HepG2 (cell line): ENCODE results near the gene ARIH2. TPM values are rescaled to one million over a fixed set of nuclear protein-coding genes. Genes with fewer than 3 reads are reported as not detected.

Experiments
- AKAP8 ChIP-seq: sonication (generic); formaldehyde crosslinking; IDR thresholded peaks from 2 replicates; pipeline ENCODE4 v1.5.1; 2020; ENCODE audit warnings: mild to moderate bottlenecking, missing genetic modification reagents
- HDAC6 ChIP-seq: fragments of 200-600 bp; sonication (generic); IDR thresholded peaks from 2 replicates; pipeline ENCODE4 v1.7.0; 2017; ENCODE audit warnings: mild to moderate bottlenecking, antibody characterized with exemption, low read length, low read depth
- NFATC3 ChIP-seq: sonication (generic); formaldehyde crosslinking; IDR thresholded peaks from 2 replicates; pipeline ENCODE4 v1.5.1; 2020; ENCODE audit warnings: mild to moderate bottlenecking, missing genetic modification reagents
- PAX8 ChIP-seq: sonication (generic); formaldehyde crosslinking; IDR thresholded peaks from 2 replicates; pipeline ENCODE4 v1.8.0; 2022; ENCODE audit warnings: mild to moderate bottlenecking, missing genetic modification reagents, borderline replicate concordance
- RERE ChIP-seq: IDR thresholded peaks from 2 replicates; pipeline ENCODE4 v1.6.1; 2016; ENCODE audit warnings: low read depth, missing genetic modification reagents, missing compliant biosample characterization
- SATB2 ChIP-seq: sonication (generic); formaldehyde crosslinking; IDR thresholded peaks from 2 replicates; pipeline ENCODE4 v1.5.0; 2020; ENCODE audit warnings: missing genetic modification reagents
- TBX2 ChIP-seq: sonication (generic); formaldehyde crosslinking; IDR thresholded peaks from 2 replicates; pipeline ENCODE4 v1.5.0; 2020; ENCODE audit warnings: missing genetic modification reagents, mild to moderate bottlenecking, borderline replicate concordance
- THAP11 ChIP-seq: IDR thresholded peaks from 2 replicates; pipeline ENCODE4 v1.6.1; 2016; ENCODE audit warnings: missing biosample characterization, missing genetic modification reagents
- ZFP36L2 ChIP-seq: sonication (generic); formaldehyde crosslinking; IDR thresholded peaks from 2 replicates; pipeline ENCODE4 v1.4.0; 2020; ENCODE audit warnings: missing genetic modification reagents
- ZNF597 ChIP-seq: sonication (generic); formaldehyde crosslinking; IDR thresholded peaks from 2 replicates; pipeline ENCODE4 v1.5.0; 2020; ENCODE audit warnings: missing genetic modification reagents
- ZNF644 ChIP-seq: IDR thresholded peaks from 2 replicates; pipeline ENCODE4 v1.6.1; 2016; ENCODE audit warnings: low read depth
- ZNF782 ChIP-seq: sonication (generic); formaldehyde crosslinking; IDR thresholded peaks from 2 replicates; pipeline ENCODE4 v1.4.0; 2020; ENCODE audit warnings: missing genetic modification reagents, mild to moderate bottlenecking, borderline replicate concordance
- ZNF784 ChIP-seq: sonication (generic); formaldehyde crosslinking; IDR thresholded peaks from 2 replicates; pipeline ENCODE4 v1.5.1; 2020; ENCODE audit warnings: missing genetic modification reagents, mild to moderate bottlenecking, borderline replicate concordance
- ZSCAN12 ChIP-seq: sonication (generic); formaldehyde crosslinking; IDR thresholded peaks from 2 replicates; pipeline ENCODE4 v1.9.0; 2021; ENCODE audit warnings: mild to moderate bottlenecking, missing genetic modification reagents
- polyA plus RNA-seq, 8 experiments: library from polyadenylated mRNA; depleted of rRNA in 3 of 8; stranded (reverse) in 7 of 8; unstranded in 1 of 8; fragments of >200 nt; fragmentation: Illumina TruSeq in 4 of 8; extraction: Trizol in 4 of 8; gene quantifications; 2 replicates each; pipeline versions ENCODE4 v1.2.1 to v1.2.3, GENCODE V29; 2011 to 2016; ENCODE audit warnings: low read depth in 4 of 8, missing spikeins in 1 of 8, mixed read lengths in 1 of 8; ENCODE audit not compliant: insufficient read depth in 1 of 8
- total RNA-seq, 5 experiments: library from RNA; depleted of rRNA; stranded (reverse); fragments of >200 nt; fragmentation: Illumina TruSeq; extraction: Trizol; gene quantifications; 2 replicates each; pipeline ENCODE4 v1.2.3, GENCODE V29; 2016; ENCODE audit warnings: low read depth in 1 of 5
- TF ChIP-seq, protein P1 (sequence below): sonication (generic); formaldehyde crosslinking; IDR thresholded peaks from 2 replicates; pipeline ENCODE4 v1.9.0; 2021; ENCODE audit warnings: missing genetic modification reagents, mild to moderate bottlenecking, borderline replicate concordance
- TF ChIP-seq, protein P2 (sequence below): sonication (generic); formaldehyde crosslinking; IDR thresholded peaks from 2 replicates; pipeline ENCODE4 v1.5.1; 2020; ENCODE audit warnings: missing genetic modification reagents, mild to moderate bottlenecking, borderline replicate concordance

ARIH2 gene
- total and polyA plus RNA-seq, 2 of the 13 experiments (the other 11 are each of a cell fraction or from before 2014, with no cell fraction given), result 64.8 to 83.3 TPM

GRCh38 chr3:49021213-49021812 lies 102.7 kb downstream of the ARIH2 start (continued):
- TF ChIP-seq RERE (CRISPR knock-in tag) (no peak; the same call in 1 of the 2 replicates), ZNF784 (CRISPR knock-in tag) (no peak), AKAP8 (CRISPR knock-in tag) (no peak), ZNF782 (CRISPR knock-in tag) (peak; percentile 19; the same call in 1 of the 2 replicates), SATB2 (no peak), ZNF644 (CRISPR knock-in tag) (no peak), TBX2 (peak; percentile 62; the same call in 1 of the 2 replicates), PAX8 (CRISPR knock-in tag) (0 out of 2 replicates have a peak, but pooled peaks have one; percentile 59), HDAC6 (no peak), NFATC3 (CRISPR knock-in tag) (no peak), THAP11 (CRISPR knock-in tag) (no peak), ZNF597 (CRISPR knock-in tag) (no peak), ZFP36L2 (CRISPR knock-in tag) (no peak), ZSCAN12 (CRISPR knock-in tag) (0 out of 2 replicates have a peak, but pooled peaks have one; percentile 36)
- TF ChIP-seq, protein P1, sequence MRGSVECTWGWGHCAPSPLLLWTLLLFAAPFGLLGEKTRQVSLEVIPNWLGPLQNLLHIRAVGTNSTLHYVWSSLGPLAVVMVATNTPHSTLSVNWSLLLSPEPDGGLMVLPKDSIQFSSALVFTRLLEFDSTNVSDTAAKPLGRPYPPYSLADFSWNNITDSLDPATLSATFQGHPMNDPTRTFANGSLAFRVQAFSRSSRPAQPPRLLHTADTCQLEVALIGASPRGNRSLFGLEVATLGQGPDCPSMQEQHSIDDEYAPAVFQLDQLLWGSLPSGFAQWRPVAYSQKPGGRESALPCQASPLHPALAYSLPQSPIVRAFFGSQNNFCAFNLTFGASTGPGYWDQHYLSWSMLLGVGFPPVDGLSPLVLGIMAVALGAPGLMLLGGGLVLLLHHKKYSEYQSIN (CRISPR knock-in tag), result no peak
- TF ChIP-seq, protein P2, sequence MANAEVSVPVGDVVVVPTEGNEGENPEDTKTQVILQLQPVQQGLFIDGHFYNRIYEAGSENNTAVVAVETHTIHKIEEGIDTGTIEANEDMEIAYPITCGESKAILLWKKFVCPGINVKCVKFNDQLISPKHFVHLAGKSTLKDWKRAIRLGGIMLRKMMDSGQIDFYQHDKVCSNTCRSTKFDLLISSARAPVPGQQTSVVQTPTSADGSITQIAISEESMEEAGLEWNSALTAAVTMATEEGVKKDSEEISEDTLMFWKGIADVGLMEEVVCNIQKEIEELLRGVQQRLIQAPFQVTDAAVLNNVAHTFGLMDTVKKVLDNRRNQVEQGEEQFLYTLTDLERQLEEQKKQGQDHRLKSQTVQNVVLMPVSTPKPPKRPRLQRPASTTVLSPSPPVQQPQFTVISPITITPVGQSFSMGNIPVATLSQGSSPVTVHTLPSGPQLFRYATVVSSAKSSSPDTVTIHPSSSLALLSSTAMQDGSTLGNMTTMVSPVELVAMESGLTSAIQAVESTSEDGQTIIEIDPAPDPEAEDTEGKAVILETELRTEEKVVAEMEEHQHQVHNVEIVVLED (CRISPR knock-in tag), result no peak
